Colonic mucosa (tissue), 4 donors: Measurements from ENCODE around the gene ECM2. TPM values are rescaled to one million over a fixed set of nuclear protein-coding genes. Genes with fewer than 3 reads are reported as not detected.

ENCODE experiments used
- DNase-seq: peaks from one replicate; pipeline ENCODE4 v3.0.0-alpha.2; 2020
- H3K27ac ChIP-seq: fragments of 200-600 bp; one replicate; pipeline ENCODE4 v1.8.0; 2021
- H3K27me3 ChIP-seq: fragments of 200-600 bp; one replicate; pipeline ENCODE4 v1.8.0; 2021
- H3K36me3 ChIP-seq: fragments of 200-600 bp; one replicate; pipeline ENCODE4 v1.8.0; 2021
- H3K4me1 ChIP-seq: fragments of 200-600 bp; one replicate; pipeline ENCODE4 v1.8.0; 2021; ENCODE audit warnings: mild to moderate bottlenecking
- H3K4me3 ChIP-seq: fragments of 200-600 bp; one replicate; pipeline ENCODE4 v1.8.0; 2021
- H3K9ac ChIP-seq, 2 donors: one replicate each; pipeline ENCODE4 v1.7.0; 2013; ENCODE audit warnings: control low read depth in 2 of 2, low read depth in 2 of 2, low read length in 2 of 2
- H3K9me3 ChIP-seq: fragments of 200-600 bp; one replicate; pipeline ENCODE4 v1.8.0; 2021
- CTCF ChIP-seq: fragments of 200-600 bp; IDR thresholded peaks from one replicate; pipeline ENCODE4 v1.8.0; 2022; ENCODE audit warnings: antibody characterized with exemption, mild to moderate bottlenecking
- intact Hi-C: fragments of 100-400 bp; cut with DNase I; formaldehyde crosslinking; loops from one replicate; pipeline ENCODE4 v1.14.1; 2022
- total RNA-seq, 2 donors: library from RNA; stranded (reverse); fragmentation: NEBNext Ultra II Directional in 1 of 2; extraction: Animal tissue kit (Norgen Biotek cat#: 25700) in 1 of 2; gene quantifications; one replicate each; pipeline ENCODE4 v1.2.1, GENCODE V29; 2021
- donor health status: healthy.
- donor health status: DM: no; HTN: no; CAD: no.
- donor health status: DM: no; HTN: no; CAD: no.

The ECM2 gene
- total RNA-seq, 2 donors from 2014 or later: 0.30 to 3.8 TPM

GRCh38 chr9:92534204-92534603 lies 1.6 kb downstream of the ECM2 start:
- Histone ChIP-seq H3K4me1 (no peaks in the 10 kb centered on the region), H3K9ac (no peak overlapping the region), H3K4me3 (no peak overlapping the region), H3K27me3 (no peaks in the 10 kb centered on the region), H3K36me3 (no peaks in the 10 kb centered on the region), H3K9me3 (no peaks in the 10 kb centered on the region), H3K27ac (no peak overlapping the region)
- no peak for DNase-seq
- TF ChIP-seq CTCF: no peak
- intact Hi-C loops: no loop called here

- intact Hi-C loops: no loop called here
Measured at GRCh38 chr9:92530893-92531292, 4.9 kb downstream of the ECM2 start.

GRCh38 chr9:92529124-92529523 lies 6.7 kb downstream of the ECM2 start:
- Histone ChIP-seq H3K27ac (no peak overlapping the region), H3K4me3 (no peak overlapping the region), H3K9me3 (no peaks in the 10 kb centered on the region), H3K27me3 (no peaks in the 10 kb centered on the region), H3K9ac (no peak overlapping the region), H3K36me3 (no peaks in the 10 kb centered on the region), H3K4me1 (no peaks in the 10 kb centered on the region)
- TF ChIP-seq CTCF: no peak
- intact Hi-C loops: no loop called here
- no peak for DNase-seq

More at GRCh38 chr9:92530893-92531292, 4.9 kb downstream of the ECM2 start:
- H3K27me3 ChIP-seq: no peaks in the 10 kb centered on the region
- no peak for DNase-seq
- no peak overlapping the region for H3K4me3 ChIP-seq
- no peaks in the 10 kb centered on the region for H3K9me3 ChIP-seq
- H3K36me3 ChIP-seq: no peaks in the 10 kb centered on the region
- no peak for TF ChIP-seq CTCF
- no peak overlapping the region for H3K9ac ChIP-seq
- no peak overlapping the region for H3K27ac ChIP-seq
- H3K4me1 ChIP-seq: no peaks in the 10 kb centered on the region

- DNase-seq: no peak
- no peaks in the 10 kb centered on the region for H3K9me3 ChIP-seq
- no peak overlapping the region for H3K27ac ChIP-seq
- no peak overlapping the region for H3K4me3 ChIP-seq
- H3K27me3 ChIP-seq: no peaks in the 10 kb centered on the region
- intact Hi-C loops: no loop called here
- H3K9ac ChIP-seq: no peak overlapping the region
- H3K36me3 ChIP-seq: no peaks in the 10 kb centered on the region
- no peak for TF ChIP-seq CTCF
- no peaks in the 10 kb centered on the region for H3K4me1 ChIP-seq
Measured at GRCh38 chr9:92528522-92528849, 7.3 kb downstream of the ECM2 start.

- intact Hi-C loops: no loop called here
- Histone ChIP-seq H3K4me3 (no peak overlapping the region), H3K4me1 (no peaks in the 10 kb centered on the region)
Measured at GRCh38 chr9:92527832-92528521, 7.8 kb downstream of the ECM2 start.

More at GRCh38 chr9:92527832-92528521, 7.8 kb downstream of the ECM2 start:
- no peak for DNase-seq
- Histone ChIP-seq H3K27ac (no peak overlapping the region), H3K27me3 (no peaks in the 10 kb centered on the region), H3K9ac (no peak overlapping the region), H3K36me3 (no peaks in the 10 kb centered on the region), H3K9me3 (no peaks in the 10 kb centered on the region)
- no peak for TF ChIP-seq CTCF
